ENCODE measurements around the gene SEPTIN8.

The SEPTIN8 gene

GRCh38 chr5:132739232-132739631 is 37.8 kb downstream of the SEPTIN8 start:
- no peak overlapping the region for H3K27ac ChIP-seq
- TF ChIP-seq ZFX (IDR thresholded peaks at IDR 0.05; ENCODE audit: borderline replicate concordance) = no peak
- TF ChIP-seq, protein P1, sequence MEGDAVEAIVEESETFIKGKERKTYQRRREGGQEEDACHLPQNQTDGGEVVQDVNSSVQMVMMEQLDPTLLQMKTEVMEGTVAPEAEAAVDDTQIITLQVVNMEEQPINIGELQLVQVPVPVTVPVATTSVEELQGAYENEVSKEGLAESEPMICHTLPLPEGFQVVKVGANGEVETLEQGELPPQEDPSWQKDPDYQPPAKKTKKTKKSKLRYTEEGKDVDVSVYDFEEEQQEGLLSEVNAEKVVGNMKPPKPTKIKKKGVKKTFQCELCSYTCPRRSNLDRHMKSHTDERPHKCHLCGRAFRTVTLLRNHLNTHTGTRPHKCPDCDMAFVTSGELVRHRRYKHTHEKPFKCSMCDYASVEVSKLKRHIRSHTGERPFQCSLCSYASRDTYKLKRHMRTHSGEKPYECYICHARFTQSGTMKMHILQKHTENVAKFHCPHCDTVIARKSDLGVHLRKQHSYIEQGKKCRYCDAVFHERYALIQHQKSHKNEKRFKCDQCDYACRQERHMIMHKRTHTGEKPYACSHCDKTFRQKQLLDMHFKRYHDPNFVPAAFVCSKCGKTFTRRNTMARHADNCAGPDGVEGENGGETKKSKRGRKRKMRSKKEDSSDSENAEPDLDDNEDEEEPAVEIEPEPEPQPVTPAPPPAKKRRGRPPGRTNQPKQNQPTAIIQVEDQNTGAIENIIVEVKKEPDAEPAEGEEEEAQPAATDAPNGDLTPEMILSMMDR (IDR thresholded peaks at IDR 0.05) = no peak

DNA sequence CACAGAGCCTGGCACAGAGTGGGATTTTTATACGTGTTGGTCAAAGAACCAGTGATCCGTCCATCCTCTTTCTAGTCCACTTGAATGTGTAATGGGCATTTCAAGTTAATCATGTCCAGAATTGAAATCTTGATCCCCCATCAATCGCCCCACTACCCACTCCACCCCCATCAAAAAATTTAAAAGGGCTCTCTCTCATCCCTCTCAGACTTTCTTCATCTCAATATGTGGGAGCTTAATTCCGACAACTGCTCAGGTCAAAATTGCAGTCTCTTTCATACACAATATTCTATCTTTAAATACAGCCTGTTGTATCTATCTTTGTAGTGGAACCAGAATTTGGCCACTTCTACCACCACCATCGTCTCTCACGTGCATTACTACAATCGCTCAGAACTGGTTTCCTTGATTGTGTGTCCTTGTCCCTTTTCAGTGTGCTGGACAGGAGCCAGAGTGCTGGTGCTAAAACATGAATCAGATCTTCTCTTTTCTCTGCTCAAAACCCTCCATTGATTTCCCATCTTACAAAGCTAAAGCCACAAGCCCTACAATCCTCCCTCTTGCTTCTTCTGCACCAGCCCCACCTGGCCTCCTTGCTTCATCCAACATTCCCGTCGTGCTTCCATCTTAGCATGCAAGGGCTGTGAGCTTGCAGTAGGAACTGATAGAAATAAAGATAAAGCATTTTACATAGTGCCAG is 38.9 kb downstream of the SEPTIN8 start:
- H3K27ac ChIP-seq = peak overlapping the region; percentile 56
- TF ChIP-seq, protein P1 (IDR thresholded peaks at IDR 0.05) = no peak
- TF ChIP-seq ZFX (IDR thresholded peaks at IDR 0.05; ENCODE audit: borderline replicate concordance) = no peak

DNA sequence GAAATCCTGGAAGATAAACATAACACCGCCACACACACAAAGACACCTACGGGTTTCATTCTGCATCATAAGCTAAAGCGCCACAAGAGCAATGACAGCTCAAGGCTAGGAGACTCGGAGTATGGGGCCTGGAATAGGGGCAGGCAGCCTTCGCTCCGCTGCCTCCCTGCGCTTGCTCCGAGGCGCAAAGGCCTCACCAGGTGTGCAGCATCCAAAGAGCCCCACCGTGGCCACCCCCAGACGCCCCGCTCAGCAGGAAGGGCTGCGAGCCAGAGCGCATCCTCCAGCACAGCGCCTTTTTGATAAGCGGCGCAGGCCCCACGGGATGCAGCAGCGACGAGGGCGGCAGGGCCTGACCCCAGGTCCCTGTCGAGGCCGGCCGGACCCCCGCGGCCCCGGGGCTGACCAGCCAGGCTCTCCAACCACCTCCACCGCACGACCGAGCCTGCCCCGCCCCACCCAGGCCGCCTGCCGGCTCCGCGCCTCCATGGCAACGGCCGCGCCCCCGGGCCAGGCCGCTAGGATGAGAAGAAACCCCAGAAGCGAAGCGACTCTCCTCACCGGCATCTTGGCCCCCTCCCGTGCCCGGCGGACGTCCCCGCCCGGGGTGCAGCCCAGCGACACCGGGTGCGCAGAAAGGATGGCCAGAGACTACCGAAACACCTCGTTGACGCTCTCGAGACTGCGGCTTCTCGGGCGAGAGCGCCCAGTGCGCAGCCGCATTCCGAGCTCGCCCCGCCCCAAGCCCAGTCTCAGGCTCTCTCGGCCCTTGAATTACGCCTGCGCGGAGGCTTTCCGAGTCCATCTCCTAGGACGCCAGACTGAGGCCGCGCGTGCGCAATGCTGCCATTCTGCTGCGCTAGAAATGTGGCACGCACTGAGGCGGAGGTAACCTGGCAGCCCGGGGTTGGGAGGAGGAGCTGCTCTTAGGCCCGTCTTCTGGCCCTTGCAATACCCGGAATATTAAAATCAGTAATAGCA is 39.9 kb downstream of the SEPTIN8 start, which contains the start of gene KIF3A:
Gene KIF3A, minus strand, starts transcription at position 694 of the 981 bp plus-strand sequence. Its CDS starts 127 bp downstream, at position 567.
- TF ChIP-seq, protein P1 (IDR thresholded peaks at IDR 0.05) = 0 out of 2 replicates have a peak, but pooled peaks have one; percentile 4
- TF ChIP-seq ZFX (IDR thresholded peaks at IDR 0.05; ENCODE audit: borderline replicate concordance) = no peak

GRCh38 chr5:132734687-132735086 is 42.4 kb downstream of the SEPTIN8 start:
- H3K27ac ChIP-seq = no peak overlapping the region
- TF ChIP-seq, protein P1 (IDR thresholded peaks at IDR 0.05) = no peak
- TF ChIP-seq ZFX (IDR thresholded peaks at IDR 0.05; ENCODE audit: borderline replicate concordance) = no peak

More for the DNA sequence above, 39.9 kb downstream of the SEPTIN8 start, which contains the start of gene KIF3A:
- peak within 1 kb of the TSS; percentile 56 for H3K27ac ChIP-seq

DNA sequence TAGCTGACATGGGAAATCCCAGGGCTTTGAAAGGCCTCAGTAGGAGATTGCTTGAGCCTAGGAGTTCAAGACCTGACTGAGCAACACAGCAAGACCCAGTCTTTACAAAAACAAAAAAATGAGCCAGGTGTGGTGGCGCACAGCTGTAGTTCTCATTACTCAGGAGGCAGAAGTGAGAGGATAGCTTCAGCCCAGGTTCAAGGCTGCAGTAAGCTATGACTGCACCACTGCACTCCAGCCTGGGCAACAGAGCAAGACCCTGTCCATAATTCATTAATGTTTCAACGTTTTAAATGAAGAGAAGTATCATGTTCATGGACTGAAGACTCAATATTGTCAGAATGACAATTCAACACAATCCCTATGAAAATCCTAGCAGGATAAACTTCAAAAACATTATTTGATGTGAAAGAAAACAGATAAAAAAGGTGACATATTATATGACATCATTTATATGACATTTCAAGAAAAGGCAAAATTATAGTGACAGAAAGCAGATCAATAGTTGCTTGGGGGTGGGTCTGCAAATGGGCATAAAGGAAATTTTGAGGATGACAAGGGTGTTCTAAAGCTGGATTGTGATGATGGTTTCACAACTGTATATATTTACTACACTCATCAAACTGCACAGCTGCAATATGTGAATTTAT is 43.4 kb downstream of the SEPTIN8 start:
- TF ChIP-seq, protein P1 (IDR thresholded peaks at IDR 0.05) = no peak
- TF ChIP-seq ZFX (IDR thresholded peaks at IDR 0.05; ENCODE audit: borderline replicate concordance) = no peak
- no peak overlapping the region for H3K27ac ChIP-seq

DNA sequence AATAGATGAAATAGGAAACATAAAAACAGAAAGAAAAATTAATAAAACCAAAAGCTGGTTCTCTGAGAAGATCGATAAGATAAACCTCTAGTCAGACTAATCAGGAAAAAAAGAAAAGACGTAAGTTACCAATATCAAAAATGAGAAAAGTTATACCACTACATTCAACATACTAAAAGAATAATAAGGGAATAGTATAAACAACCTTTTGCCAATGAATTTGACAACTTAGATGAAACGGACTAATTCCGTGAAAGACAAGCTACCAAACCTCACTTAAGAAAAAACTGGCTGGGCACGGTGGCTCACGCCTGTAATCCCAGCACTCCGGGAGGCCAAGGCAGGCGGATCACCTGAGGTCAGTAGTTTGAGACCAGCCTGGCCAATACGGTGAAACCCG is 47.1 kb downstream of the SEPTIN8 start:
- no peak overlapping the region for H3K27ac ChIP-seq

More for the DNA sequence above, 47.1 kb downstream of the SEPTIN8 start:
- TF ChIP-seq, protein P1 (IDR thresholded peaks at IDR 0.05) = no peak
- no peak for TF ChIP-seq ZFX (IDR thresholded peaks at IDR 0.05; ENCODE audit: borderline replicate concordance)

Measured in 22Rv1 (cell line).